NCI-H446 (cell line): ENCODE data around the gene SIRT7.
"Not testable (repeated sequence)": the region's sequence is repeated elsewhere in the genome, so short reads cannot be mapped to it uniquely, and the experiment has no call there.

ENCODE experiments used
- DNase-seq, 2 experiments: peaks; one replicate each; lab custom pipeline; 2025; lab: John Stamatoyannopoulos, UW

The SIRT7 gene

DNA sequence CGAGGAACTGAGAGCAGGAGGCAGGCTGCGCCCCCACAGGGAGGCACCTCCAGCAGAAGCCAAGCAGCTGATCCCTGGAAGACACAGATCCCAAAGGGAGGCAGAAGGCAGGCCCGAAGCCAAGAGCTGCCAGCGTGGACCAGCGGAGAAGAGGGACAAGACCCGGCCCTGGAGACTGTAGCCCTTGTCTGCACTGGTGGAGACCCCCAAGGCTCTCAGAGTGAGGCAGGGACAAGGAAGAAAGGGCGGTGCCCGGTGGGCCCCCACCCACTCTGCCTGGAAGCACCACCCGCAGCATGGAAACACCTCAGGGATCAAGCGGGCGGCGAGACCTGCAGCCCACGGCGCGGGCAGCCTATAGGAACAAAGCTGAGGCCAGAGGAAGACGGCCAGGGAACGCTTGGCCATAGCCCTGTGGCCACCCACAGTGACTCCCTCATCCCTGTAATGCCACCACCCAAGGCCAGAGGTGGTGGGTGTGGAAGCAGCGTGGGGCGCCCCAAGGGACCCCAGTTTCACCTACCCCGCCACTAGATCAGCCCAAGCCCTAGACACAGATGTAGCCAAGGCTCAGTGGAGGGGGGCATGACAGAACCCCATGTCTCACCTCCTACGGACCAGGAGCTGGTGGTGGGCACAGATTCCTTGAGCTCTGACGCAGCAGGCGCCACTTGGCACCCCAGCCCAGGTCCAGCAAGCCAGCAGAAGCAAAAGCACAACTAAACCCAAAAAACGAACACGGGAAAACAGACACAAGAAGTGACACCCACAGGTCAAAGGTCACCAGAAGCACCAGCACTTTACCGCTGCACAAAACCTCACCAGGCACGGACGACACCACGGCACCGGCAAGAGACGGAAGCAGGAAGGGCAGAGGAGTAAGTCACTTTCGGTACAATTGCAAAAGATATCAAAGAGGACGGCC, 2.9 kb upstream of the SIRT7 start:
- DNase-seq = no peak

DNA sequence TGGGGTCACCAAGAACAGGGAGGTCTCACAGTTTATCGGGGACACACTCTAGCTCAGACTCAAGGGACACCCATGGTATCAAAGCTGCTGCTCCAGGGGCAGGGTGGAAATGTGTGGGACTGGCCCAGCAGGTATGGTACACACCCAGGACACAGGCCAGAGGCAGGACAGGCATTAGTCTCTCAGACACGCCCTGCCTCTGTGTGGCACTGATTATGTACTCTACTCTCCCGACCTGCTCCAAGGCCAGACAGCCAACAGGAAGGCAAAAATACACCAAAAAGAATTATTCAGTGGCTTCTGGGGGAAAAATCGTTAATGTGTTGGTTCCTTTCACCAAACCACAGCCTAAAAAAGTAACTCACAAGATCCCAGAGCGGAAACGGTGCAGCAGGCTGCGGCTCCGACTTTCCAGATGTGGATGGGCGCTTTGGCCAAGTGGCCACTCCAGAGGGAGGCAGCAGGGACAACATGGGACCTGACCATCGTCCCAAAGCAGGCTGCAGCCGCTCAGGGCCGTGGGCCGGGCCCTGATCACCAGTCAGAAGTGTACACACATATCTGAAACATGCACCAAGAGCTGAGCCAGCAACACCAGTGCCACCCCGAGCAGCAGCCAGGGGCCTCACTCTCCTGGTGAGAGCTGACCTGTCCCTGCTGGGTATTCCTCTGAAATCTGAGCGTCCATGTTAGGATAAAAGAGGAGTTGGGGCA, 1.0 kb upstream of the SIRT7 start:
- DNase-seq = no peak

DNA sequence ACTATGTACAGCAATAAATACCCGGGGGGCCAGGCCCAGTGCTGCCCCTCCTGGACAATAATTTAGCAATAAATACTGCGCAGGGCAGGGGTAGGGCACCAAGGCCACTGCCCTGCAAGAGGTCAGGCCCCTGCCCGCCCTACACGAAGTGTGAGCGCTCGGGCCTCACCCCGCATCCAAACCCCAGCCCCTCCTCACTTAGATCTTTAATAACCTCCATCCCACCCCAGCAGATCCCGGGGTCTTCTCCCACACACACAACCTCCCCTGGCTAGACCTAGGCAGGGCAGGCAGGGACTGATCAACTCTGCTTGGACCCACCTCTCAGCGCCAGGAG, 325 bp upstream of the SIRT7 start:
- not testable (repeated sequence) for DNase-seq

DNA sequence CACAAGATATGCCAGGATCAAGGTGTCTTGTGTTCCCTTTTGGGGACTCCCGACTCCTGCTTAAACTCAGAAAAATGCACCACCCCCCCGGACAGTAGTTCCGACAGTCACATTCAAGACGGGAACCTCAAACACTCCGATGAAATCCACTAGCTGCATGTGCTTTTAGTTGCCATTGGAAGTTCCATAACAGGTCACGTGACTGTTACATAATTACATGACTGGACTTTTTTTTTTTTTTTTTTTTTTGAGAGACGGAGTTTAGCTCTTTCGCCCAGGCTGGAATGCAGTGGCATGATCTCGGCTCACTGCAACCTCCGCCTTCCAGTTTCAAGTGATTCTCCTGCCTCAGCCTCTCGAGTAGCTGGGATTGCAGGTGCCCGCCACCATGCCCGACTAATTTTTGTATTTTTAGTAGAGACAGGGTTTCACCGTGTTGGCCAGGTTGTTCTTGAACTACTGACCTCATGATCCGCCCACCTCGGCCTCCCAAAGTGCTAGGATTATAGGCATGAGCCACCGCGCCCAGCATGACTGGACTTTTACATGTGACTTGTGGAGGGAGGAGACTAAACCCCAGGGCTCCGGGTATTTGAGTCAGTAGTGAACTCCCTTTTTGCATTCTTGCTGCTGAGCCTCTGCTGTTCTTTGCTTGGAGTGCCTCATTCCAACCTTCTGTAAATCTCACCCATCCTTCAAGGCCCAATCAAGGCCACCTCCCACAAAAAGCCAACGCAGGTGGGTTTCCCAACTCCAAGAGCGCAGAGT, 1.6 kb downstream of the SIRT7 start:
- no peak for DNase-seq

DNA sequence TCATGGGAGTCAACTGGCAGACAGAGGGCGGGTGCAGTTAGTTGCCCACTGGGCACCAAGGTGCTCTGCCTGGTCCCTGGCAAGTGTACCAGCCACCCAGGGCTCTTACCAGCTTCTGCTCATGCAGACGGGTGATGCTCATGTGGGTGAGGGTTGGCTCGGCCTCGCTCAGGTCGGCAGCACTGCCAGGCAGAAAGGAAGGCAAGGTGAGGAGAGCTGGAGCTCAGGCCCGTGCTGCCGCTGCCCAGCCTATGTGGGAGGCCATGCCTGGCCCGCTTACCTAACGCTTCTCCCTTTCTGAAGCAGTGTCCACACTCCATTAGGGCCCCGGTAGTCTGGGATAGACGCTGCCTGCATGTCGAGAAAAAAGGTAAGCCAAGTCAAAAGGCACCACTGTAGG, 2.6 kb downstream of the SIRT7 start:
- DNase-seq = no peak

DNA sequence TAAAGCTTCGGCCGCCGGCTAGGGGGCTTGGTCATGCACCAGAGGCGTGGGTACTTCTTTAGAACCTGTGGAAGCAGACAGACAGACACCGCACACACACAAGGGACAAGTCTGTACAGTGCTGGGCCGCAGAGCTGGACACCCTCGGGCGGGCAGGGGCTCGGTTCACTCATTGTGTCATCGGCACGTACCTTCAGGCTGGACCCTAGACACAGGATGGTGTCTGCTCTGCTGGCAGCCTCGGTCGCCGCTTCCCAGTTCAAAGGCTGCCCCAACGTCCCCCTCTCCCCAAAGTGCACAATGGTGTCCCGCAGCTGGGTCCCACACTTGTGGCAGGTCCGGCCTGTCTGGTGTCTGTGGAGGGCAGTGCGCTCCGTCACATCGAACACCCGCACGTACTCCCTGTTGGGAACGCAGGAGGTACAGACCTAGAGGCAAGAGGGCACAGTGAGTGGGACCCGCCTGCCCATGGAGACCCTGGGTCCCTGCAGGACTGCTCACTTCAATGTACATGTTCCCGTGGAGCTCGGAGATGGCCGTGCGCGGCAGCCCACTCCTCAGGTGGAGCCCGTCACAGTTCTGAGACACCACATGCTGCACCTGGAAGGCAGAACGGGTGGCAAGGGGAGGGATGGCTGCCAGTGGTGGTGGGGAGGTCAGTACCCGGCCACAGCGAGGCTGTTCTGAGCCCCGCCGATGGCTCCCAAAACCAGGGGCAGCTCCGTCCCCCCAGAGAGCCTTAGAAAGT, 3.7 kb downstream of the SIRT7 start:
- DNase-seq = no peak

DNA sequence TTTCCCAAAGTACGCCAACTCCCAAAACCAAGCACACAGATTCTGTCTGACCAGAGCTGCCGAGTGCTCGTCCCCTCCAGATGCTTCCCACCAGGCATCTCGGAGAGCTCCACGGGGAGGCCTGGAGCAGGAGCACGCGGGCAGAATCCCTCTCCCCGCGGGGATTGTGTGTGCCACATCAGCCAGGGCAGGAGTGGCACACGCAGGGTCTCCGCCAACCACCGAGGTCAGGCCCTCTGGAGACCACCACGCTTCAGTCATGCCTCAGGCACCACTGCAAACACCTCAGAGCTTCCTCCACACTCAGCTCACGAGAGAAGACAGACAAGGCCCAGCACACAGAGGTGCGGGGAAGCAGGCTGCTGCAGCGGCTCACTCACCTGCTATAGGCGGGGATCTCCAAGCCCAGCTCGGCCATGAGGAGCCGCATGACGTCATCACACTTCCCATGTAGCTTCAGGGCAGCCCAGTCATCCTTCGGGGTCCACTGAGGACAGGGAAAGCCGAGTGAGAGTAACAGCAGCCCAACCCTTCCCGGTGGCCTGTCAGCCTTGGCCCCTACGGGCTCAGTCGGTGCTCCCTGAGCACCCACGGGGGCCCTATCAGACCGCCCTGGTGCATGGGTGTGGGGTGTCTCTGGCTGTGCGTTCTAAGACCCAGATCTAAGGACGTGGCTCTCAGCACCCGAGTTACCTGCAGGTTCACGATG, 4.4 kb downstream of the SIRT7 start:
- DNase-seq = no peak

DNA sequence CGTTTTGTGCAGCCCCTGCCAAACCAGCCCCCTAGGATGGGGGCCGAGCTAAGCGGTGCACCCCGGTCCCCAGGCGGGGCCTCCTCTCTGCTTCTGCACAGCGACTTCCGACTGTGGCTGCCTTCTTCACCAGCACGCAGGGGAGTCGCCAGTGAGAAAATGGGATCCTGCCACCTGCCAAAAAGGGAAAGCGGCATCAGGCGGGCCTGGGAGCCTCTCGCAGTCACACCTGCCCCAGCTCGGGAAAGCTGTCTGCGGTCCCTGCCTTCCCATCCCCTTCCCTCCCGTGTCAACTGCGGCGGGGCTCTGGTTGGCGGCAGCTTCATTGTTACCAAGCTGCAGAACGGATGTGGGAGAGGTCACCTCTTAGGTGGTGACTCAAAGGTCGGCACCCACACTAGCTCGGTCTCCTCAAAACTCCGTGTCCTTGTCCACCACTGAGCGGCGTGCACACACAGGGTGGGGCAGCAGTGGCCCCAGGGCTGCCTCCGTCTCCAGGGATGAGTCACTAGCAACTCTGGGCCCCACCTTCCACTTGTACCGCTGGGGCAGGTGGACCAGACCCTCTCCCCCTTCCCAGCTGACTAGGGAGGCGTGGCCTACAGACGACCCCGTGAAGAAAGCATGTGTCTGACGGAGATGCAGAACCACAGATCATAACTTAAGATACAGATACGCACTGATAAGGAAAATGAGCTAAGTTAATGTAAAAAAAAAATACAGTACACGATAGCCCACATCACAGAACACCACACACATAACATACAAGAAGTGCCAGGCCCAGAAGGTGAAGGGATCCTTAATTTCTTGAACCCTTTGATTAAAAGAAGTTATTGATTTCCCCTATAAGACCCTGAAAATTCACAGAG, 5.3 kb downstream of the SIRT7 start:
- DNase-seq = no peak

DNA sequence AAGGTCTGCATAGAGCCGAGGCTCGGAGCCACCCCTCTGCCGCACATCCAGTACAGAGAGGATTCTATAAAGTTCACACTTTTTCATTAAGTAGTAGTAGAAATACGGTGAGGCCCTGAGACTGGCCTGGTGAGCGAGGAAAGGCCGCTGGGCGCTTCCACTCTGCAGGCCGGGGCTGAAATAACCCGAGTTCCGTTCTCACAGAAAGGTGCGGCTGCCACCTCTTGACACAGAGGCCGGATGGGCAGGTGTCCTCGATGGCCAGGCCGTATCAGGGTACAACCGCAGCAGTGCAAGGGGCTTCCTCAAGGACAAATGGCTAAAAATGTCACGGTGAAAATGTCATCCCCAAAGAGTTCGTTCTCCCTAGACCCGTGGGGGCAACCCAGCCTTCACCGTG, 6.0 kb downstream of the SIRT7 start:
- DNase-seq = no peak

DNA sequence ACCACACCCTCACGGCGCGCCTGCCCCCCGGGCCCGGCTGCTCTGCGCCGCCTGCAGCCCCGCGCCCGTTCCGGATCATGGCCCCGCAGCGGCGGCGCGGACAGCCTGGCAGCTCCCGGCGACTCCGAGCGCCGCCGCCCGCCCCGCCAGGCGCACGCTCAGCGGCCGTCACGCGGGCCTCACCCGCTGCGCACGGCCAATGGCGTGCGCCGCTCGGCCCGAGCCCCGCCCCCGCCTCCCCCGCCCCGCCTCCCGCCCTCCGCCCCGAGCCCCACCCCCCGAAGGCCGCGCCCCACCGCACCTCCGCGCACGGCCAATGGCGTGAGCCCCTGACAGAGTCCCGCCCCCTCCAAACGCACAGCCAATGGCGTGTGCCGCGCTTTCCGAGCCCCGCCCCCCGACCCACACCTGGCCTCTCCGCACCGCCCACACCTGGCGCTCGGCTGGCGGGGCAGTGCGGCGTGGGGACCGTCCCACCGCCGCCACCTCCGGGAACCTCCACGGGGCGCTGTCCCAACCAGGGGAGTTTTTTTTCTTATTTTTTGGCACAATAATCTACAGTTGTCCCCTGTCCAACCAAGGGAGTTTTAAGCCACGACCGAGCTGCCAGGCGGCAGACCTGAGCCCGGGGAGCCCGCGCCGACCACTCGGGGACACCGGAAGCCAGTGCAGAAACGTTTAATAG, 6.6 kb downstream of the SIRT7 start, which contains the start of gene PCYT2:
TSS of gene PCYT2 (minus strand) at position 123 of the 685 bp plus-strand sequence. CDS start at position 79, 44 bp downstream.
- DNase-seq = peak; percentile 43 to 92

DNA sequence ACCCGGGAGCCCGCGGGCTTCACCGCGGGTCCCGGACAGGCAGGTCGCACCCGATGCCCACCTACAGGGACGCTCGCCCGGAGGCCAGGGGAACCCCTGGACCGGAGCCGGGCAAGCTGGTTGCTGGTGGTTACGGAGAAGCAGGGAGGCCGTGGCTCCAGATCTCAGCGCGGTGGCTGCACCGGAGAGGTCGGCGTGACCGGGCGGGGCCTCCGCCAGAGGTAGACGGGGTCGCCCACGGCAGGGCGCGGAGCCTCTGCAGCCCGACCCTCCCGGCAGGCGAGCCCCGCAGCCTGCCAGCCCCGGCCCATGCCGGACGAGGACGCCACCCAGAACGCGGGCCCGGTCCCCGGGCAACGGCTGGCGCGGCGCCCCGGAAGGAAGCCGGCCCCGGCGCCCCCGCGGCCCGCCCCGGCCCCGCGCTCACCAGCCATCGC, 7.1 kb downstream of the SIRT7 start:
- DNase-seq = no peak

DNA sequence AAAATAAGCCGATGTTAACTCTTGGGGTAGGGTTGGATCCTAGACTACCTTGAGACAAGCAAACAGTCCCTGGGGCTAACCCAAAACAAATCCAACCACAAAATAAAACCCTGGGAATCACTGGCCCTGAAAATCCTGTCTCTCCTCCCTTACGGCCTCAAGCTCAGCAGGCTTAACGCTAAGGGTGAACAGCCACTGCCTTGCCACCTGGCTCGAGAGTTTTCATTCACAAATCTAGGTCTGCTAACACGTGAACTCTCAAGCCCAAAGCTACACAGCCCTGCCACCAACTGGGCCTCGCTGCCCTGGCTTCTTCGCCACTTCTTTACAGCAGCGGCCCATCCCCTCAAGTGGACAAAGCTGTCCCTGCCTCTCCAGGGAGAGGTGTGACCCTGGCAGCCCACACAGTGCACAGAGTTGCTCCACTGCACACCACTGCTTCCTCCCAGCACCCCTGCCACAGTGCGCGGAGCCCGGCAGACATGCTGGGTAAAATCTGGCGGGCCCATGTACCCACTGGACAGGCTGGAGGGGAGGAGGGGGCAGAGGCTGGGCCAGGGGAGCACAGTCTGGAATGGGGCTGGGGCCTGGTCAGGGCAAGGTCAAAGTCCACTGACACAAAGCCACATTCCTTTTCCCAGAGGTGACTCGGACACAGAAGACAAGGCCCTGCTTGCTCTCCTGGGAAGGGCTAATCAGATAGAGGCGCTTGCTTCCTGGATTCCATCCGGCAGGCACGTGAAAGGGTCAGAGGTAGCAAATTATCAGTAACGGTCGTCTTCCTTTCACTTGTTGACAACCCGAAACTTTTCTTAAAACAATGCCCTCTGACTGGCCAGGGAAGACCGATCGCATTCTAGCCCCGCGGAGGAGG, 7.8 kb downstream of the SIRT7 start:
- no peak for DNase-seq

DNA sequence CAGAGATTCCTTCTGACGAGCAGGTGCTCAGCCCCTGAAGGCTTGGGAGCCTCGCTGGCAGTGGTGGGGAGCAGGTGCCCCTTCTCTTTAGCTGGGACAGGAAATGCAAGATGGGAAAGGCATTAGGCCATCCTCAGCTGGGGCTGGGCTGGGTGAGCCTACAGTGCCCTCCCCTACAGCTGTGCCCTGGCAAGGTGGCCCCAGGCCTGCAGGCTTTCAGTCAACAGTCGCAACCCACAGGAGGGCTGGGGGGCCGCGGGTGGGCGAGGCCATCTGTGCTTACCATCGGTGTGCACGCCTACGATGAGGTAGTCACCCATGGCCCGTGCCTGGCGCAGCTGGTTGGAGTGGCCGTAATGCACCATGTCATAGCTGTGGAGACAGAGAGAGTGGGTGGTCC, 8.7 kb downstream of the SIRT7 start:
- no peak for DNase-seq

DNA sequence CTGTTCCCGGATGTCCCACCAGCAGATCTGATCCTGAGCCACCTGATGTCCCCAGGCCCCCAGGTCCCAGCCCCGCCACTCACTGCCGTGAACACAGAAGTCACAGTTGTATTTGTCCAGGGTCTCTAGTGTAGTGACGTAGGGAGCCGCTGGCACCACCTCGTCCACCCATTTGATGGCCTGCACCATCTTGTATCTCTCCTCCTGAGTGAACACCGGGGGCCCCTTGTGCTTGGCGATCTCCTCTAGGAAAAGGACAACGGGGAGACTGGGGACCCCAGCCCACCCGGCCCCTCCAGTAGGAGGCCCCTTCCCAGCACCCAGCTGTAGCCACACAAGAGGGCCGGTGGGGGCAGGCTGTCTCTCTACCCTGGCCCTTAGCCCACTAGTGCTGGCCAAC, 9.2 kb downstream of the SIRT7 start:
- DNase-seq = no peak

DNA sequence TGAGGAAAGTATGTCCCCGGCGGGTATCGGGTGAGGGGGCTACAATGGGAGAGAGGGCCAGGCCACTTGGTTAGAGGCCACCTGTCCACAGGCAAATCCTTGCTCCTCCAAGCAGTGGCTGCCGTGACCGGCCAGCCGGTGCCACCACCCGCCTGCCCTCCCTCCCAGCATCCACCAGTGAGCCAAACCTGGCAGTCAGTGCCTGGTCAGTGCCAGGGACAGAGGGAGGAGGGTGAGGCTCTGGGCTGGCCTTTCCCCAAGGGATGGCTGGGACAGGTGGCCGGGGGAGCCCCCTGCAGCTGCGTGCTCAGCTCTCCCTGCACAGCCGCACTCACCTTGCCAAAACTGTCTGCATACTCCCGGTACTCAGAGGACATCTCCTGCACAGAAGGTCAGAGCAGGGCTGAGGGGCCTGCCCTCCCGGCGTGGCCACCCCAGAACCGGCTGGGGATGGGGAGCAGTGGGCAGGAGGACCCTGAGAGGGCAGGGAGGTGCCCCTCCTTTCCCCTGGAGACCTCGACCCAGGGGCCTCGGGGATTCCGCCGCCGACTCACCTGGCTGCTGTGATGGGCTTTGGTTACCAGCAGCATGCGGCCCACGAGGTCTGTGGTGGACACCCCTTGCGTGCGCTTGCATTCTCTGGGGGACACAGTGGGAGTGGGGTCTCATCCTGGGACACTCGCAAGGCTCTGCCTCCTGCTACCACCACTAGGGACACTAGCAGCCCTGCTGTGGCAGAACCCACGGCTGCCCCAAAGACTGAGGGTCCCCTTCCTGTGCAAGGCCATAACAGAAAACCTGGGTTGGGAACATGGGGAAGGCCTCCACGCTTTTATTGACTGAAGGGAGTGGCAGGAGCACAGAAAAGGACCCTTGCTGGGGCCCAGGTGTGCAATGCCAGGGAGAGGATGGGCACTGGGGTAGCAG, 10.5 kb downstream of the SIRT7 start:
- no peak for DNase-seq

DNA sequence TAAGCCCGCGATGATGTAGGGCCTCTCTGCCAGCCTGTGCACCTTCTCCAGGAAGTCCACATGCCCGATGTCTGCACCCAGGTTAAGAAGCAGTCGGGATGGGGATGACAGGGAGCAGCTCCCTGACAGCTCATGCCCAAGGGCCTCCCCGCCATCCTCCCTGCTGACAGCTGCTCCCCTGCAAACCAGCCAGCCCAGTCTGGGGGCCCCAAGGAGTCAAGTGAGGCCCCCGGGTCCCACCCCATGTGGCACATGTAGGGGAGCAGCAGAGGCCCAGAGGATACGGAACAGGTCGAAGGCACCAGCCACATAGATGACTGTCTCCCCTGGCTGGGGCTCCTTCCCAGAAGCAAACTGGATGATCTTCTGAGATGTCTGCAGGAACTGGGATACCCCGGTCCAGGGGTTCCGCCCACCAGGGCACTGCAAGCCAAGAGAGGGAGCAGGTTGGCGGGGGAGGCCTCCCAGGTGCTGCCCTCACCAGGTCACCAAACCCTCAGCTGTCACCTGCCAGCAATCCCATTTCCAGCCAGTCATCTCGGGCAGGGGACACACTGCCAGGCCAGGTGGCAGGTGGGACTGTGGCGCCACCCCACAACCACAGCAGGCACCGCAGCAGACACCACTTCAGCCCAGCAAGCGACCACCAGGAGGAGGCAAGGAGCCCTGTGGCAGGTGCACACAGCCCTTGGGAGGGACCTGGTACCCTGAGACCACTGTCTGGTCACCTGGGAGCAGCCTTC, 11.3 kb downstream of the SIRT7 start:
- DNase-seq = no peak

DNA sequence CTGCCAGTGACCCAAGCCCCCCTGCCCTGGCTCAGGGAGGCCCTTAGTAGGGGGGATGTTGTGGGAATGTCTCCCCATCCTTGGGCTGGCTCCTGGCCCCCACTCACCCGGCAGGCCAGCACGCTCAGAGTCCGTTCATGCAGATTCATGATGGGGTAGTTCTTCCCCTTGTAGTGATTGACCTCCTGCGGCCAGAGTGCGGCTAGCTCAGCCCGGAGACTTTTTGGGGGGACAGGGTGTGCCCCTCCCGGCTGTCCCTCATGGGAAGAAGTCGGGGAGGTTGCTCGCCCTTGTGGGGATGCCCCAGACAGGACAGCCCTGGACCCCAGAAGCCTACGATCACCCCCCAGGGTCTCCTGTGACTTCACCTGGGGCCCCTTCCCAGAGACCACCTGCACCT, 12.0 kb downstream of the SIRT7 start:
- DNase-seq = no peak
